Neutrophil (primary cell): Measurements from ENCODE around the gene ZSWIM8.

ENCODE experiments used
- H3K27ac ChIP-seq: fragments of 200-600 bp; sonication (generic); 2 replicates; pipeline ENCODE4 v1.5.1; 2016; ENCODE audit warnings: mild to moderate bottlenecking, moderate library complexity
- H3K27me3 ChIP-seq: fragments of 200-600 bp; sonication (generic); 2 replicates; pipeline ENCODE4 v1.6.0; 2016; ENCODE audit warnings: mild to moderate bottlenecking
- H3K36me3 ChIP-seq: fragments of 200-600 bp; sonication (generic); 2 replicates; pipeline ENCODE4 v1.5.1; 2017
- H3K4me1 ChIP-seq, 2 experiments: fragments of 200-600 bp in 1 of 2; sonication (generic) in 1 of 2; 1 replicate in 1 of 2; 2 replicates in 1 of 2; pipeline versions ENCODE4 v1.5.1 to v1.6.1; 2013 to 2016; ENCODE audit warnings: low read depth in 1 of 2, low read length in 1 of 2, mild to moderate bottlenecking in 1 of 2, moderate library complexity in 1 of 2; ENCODE audit not compliant: control insufficient read depth in 1 of 2, insufficient read depth in 1 of 2
- H3K4me3 ChIP-seq, 2 experiments: fragments of 200-600 bp in 1 of 2; sonication (generic) in 1 of 2; 1 replicate in 1 of 2; 2 replicates in 1 of 2; pipeline ENCODE4 v1.5.1; 2013 to 2016; ENCODE audit warnings: low read depth in 1 of 2, low read length in 1 of 2, mild to moderate bottlenecking in 1 of 2, moderate library complexity in 1 of 2
- H3K9me3 ChIP-seq: fragments of 200-600 bp; sonication (generic); 2 replicates; pipeline ENCODE4 v1.5.1; 2016
- TF ChIP-seq, protein P1 (sequence below): fragments of 200-600 bp; sonication (generic); IDR thresholded peaks from 2 replicates; pipeline ENCODE4 v1.5.1; 2016; ENCODE audit warnings: antibody characterized with exemption

Gene ZSWIM8

DNA sequence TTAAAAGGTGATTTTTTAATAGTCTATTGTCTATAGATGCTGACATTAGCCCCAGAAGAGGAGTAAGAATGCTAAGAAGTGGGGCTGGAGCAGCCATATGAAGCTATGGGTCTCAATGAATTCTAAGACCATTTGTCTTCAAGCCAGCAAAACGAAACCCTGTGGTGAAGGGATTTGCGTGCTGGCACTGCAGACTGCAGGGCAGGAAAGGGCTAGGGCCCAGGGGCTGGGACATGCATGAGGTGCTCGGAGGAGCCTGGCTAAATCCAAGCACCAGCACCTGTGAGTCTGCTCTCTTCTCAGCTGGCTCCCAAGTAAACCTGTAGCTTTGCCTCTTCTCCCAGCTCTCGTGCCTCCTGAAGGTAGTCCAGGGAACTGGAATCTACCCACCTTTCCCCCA lies 27.3 kb downstream of the ZSWIM8 start:
- no peaks in the 10 kb centered on the region for H3K27me3 ChIP-seq
- H3K36me3 ChIP-seq: peaks cover 64% of the 10 kb centered on the region
- H3K4me1 ChIP-seq: peaks cover 49 to 54% of the 10 kb centered on the region in 2 experiments
- peak overlapping the region; percentile 99 for H3K27ac ChIP-seq
- TF ChIP-seq, protein P1, sequence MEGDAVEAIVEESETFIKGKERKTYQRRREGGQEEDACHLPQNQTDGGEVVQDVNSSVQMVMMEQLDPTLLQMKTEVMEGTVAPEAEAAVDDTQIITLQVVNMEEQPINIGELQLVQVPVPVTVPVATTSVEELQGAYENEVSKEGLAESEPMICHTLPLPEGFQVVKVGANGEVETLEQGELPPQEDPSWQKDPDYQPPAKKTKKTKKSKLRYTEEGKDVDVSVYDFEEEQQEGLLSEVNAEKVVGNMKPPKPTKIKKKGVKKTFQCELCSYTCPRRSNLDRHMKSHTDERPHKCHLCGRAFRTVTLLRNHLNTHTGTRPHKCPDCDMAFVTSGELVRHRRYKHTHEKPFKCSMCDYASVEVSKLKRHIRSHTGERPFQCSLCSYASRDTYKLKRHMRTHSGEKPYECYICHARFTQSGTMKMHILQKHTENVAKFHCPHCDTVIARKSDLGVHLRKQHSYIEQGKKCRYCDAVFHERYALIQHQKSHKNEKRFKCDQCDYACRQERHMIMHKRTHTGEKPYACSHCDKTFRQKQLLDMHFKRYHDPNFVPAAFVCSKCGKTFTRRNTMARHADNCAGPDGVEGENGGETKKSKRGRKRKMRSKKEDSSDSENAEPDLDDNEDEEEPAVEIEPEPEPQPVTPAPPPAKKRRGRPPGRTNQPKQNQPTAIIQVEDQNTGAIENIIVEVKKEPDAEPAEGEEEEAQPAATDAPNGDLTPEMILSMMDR: no peak
- H3K4me3 ChIP-seq: no peak overlapping the region
- no peaks in the 10 kb centered on the region for H3K9me3 ChIP-seq

DNA sequence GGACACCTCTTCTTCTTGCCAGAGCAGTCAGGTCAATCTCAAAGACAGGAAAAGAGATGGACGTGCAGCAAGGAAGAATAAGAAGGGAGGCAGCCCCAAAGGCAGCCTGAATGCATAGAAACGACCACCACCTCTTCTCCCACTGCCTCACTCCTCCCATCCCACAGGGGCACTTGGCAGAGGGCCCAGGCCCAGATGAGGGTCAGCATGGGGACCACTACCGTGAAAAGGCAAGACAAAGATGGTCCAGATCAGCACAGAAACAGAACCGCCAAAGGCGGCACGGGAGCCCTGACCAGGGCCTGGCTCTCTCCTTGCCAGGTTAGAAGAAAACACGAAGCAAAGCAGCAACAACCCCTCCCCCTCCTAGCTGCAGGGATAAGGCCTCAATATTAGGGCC lies 27.9 kb downstream of the ZSWIM8 start:
- Histone ChIP-seq H3K4me3 (no peak overlapping the region), H3K4me1 (peaks cover 55 to 61% of the 10 kb centered on the region in 2 experiments), H3K9me3 (no peaks in the 10 kb centered on the region), H3K27ac (peak overlapping the region; percentile 99), H3K27me3 (no peaks in the 10 kb centered on the region), H3K36me3 (peaks cover 64% of the 10 kb centered on the region)
- TF ChIP-seq, protein P1: no peak

DNA sequence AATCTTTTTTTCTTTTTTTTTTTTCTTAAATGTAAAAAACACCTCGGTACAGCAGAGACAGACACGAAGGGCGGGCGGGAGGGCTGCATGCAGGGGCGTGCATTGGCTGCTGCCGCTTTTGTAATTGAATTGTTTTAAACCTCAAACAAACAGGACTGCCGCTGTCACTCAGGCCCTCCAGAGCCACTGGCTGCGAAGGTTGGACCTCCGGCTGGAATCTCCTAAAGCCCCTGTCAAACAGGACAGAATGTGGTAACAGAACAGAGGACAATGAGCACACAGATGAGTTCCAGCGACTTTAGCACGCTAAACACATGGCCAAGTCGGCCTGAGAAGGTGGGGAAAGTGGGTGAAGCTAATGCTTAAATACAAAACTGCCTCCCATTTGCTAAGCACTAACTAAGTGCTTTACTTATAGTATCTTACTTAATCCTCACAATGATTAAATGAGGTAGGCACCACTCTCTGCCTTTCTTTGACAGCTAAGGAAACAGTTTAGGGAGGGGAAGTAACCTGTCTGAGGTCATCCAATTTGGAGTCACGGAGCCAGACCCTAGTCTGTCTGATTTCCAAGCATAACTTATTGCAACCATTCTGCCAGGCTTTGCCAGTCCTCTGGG lies 29.0 kb downstream of the ZSWIM8 start:
- Histone ChIP-seq H3K4me1 (peaks cover 60 to 68% of the 10 kb centered on the region in 2 experiments), H3K27me3 (no peaks in the 10 kb centered on the region), H3K9me3 (no peaks in the 10 kb centered on the region), H3K27ac (peak overlapping the region; percentile 81), H3K36me3 (peaks cover 68% of the 10 kb centered on the region), H3K4me3 (no peak overlapping the region)
- TF ChIP-seq, protein P1: no peak

DNA sequence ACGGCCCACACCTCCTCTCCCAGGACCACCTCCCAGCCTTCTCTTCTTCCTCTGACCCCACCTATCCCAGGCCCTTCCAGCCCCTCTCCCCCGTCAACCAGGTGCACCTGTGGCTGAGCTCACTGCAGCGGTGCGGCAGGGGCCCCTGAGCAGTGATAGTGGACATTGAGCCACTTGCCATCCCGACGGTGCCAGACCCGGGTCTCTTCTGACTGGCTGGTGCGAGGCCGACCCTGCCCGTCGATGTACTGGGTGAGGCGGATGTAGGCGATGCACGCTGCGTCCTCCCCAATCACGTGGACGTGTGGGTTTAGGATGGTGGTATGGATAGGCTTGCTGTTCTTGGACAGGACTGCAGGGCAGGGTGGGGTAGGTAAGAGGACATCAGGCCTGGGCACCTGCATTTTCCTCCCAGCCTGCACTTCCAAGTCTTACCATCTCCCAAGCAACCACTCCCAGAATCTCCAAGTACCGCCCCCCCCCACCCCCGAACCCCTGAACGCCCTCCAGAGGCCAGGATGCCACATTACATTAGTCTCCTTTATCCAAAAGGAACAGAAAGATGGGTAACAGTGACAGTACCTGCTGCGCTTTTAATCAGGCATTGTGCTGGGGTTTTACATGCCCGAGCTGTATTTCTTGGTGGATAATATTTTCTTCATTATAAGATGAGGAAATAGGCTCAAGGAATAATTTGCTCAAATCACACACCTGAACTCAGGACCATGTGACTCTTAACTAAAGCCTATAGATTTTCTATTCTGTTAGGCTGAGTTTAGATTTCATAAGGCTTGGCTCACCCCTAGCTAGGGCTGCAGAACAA lies 29.7 kb downstream of the ZSWIM8 start:
- no peak overlapping the region for H3K4me3 ChIP-seq
- peak overlapping the region; percentile 81 for H3K27ac ChIP-seq
- H3K9me3 ChIP-seq: no peaks in the 10 kb centered on the region
- TF ChIP-seq, protein P1: peak; percentile 21
- H3K4me1 ChIP-seq: peaks cover 60 to 68% of the 10 kb centered on the region in 2 experiments
- H3K36me3 ChIP-seq: peaks cover 75% of the 10 kb centered on the region
- no peaks in the 10 kb centered on the region for H3K27me3 ChIP-seq

DNA sequence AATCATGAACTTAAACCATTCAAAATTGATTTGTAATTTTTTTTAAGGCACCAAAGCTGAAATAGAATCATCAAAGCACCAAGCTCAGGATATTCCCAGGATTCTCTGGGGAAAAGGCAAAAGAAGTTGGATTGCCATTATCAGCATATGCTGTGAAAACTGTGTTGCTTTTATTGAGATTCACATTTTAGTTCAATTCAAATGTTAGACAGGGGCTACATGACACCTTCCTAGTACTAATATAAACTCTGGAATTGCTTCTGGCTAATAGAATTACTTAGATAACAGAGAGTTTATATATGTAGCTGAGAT lies 30.3 kb downstream of the ZSWIM8 start:
- Histone ChIP-seq H3K27me3 (no peaks in the 10 kb centered on the region), H3K4me3 (peak overlapping the region in 1 of 2 experiments; percentile 31), H3K9me3 (no peaks in the 10 kb centered on the region), H3K4me1 (peaks cover 56 to 63% of the 10 kb centered on the region in 2 experiments), H3K27ac (peak overlapping the region; percentile 81), H3K36me3 (peaks cover 77% of the 10 kb centered on the region)
- TF ChIP-seq, protein P1: no peak
